H9 (cell line): ENCODE results near the gene MYO5C. TPM values are rescaled to one million over a fixed set of nuclear protein-coding genes. Genes with fewer than 3 reads are reported as not detected.

ENCODE experiments used
- DNase-seq: peaks from one replicate; pipeline ENCODE4 v3.0.0-alpha.2; 2017
- H2AFZ ChIP-seq: one replicate; pipeline ENCODE4 v1.6.1; 2013; ENCODE audit warnings: mild to moderate bottlenecking, low read length, control low read depth, moderate library complexity
- H2AK5ac ChIP-seq: 2 replicates; pipeline ENCODE4 v1.6.1; 2013; ENCODE audit warnings: low read length, control low read depth, mixed read lengths; ENCODE audit not compliant: insufficient read length
- H2BK120ac ChIP-seq: one replicate; pipeline ENCODE4 v1.6.1; 2013; ENCODE audit warnings: low read depth, mild to moderate bottlenecking, low read length, control low read depth, inconsistent platforms; ENCODE audit not compliant: poor library complexity, severe bottlenecking
- H2BK12ac ChIP-seq: 2 replicates; pipeline ENCODE4 v1.6.1; 2013; ENCODE audit warnings: low read length, control low read depth, mixed read lengths, low read depth; ENCODE audit not compliant: insufficient read length
- H2BK15ac ChIP-seq: 2 replicates; pipeline ENCODE4 v1.6.1; 2013; ENCODE audit warnings: low read depth, low read length, control low read depth
- H2BK20ac ChIP-seq: one replicate; pipeline ENCODE4 v1.6.1; 2013; ENCODE audit warnings: low read depth, mild to moderate bottlenecking, low read length, control low read depth, inconsistent platforms; ENCODE audit not compliant: poor library complexity, severe bottlenecking
- H2BK5ac ChIP-seq: 2 replicates; pipeline ENCODE4 v1.6.1; 2013; ENCODE audit warnings: low read length, control low read depth, mixed read lengths; ENCODE audit not compliant: insufficient read length
- H3K14ac ChIP-seq: 2 replicates; pipeline ENCODE4 v1.6.1; 2013; ENCODE audit warnings: low read length, control low read depth; ENCODE audit not compliant: insufficient read depth
- H3K18ac ChIP-seq: 2 replicates; pipeline ENCODE4 v1.6.1; 2013; ENCODE audit warnings: low read depth, mild to moderate bottlenecking, mixed read lengths, low read length, control low read depth; ENCODE audit not compliant: insufficient read length
- H3K23ac ChIP-seq: 2 replicates; pipeline ENCODE4 v1.6.1; 2013; ENCODE audit warnings: low read length, control low read depth, mixed read lengths, low read depth; ENCODE audit not compliant: insufficient read length
- H3K23me2 ChIP-seq: 2 replicates; pipeline ENCODE4 v1.6.1; 2013; ENCODE audit warnings: low read depth, mild to moderate bottlenecking, mixed read lengths, low read length, control low read depth; ENCODE audit not compliant: insufficient read length, poor library complexity, severe bottlenecking
- H3K27ac ChIP-seq: 2 replicates; pipeline ENCODE4 v1.5.1; 2013; ENCODE audit warnings: low read length, control low read depth, mixed read lengths, low read depth; ENCODE audit not compliant: insufficient read length
- H3K27me3 ChIP-seq: 2 replicates; pipeline ENCODE4 v1.6.1; 2013; ENCODE audit warnings: low read length, control low read depth, inconsistent platforms; ENCODE audit not compliant: insufficient read depth
- H3K4ac ChIP-seq: 2 replicates; pipeline ENCODE4 v1.6.1; 2013; ENCODE audit warnings: low read depth, mild to moderate bottlenecking, control low read depth, inconsistent platforms, low read length, moderate library complexity
- H3K4me1 ChIP-seq: 2 replicates; pipeline ENCODE4 v1.6.1; 2013; ENCODE audit warnings: low read length, control low read depth, inconsistent platforms; ENCODE audit not compliant: insufficient read depth
- H3K4me2 ChIP-seq: 2 replicates; pipeline ENCODE4 v1.6.1; 2013; ENCODE audit warnings: low read length, control low read depth, mixed read lengths; ENCODE audit not compliant: insufficient read length, insufficient read depth
- H3K56ac ChIP-seq: 2 replicates; pipeline ENCODE4 v1.6.1; 2013; ENCODE audit warnings: low read depth, mild to moderate bottlenecking, mixed read lengths, low read length, control low read depth; ENCODE audit not compliant: insufficient read length
- H3K79me1 ChIP-seq: 2 replicates; pipeline ENCODE4 v1.6.1; 2013; ENCODE audit warnings: low read depth, mild to moderate bottlenecking, moderate library complexity, low read length, control low read depth, inconsistent platforms; ENCODE audit not compliant: insufficient read depth, poor library complexity, severe bottlenecking
- H3K79me2 ChIP-seq: 2 replicates; pipeline ENCODE4 v1.6.1; 2013; ENCODE audit warnings: low read length, control low read depth, inconsistent platforms; ENCODE audit not compliant: insufficient read depth
- H3K9ac ChIP-seq: 2 replicates; pipeline ENCODE4 v1.6.1; 2013; ENCODE audit warnings: low read length, control low read depth, mixed read lengths; ENCODE audit not compliant: insufficient read length; ENCODE audit errors: extremely low read depth
- H3K9me3 ChIP-seq: one replicate; pipeline ENCODE4 v1.6.1; 2013; ENCODE audit warnings: low read depth, low read length, inconsistent platforms; ENCODE audit not compliant: control insufficient read depth
- H3T11ph ChIP-seq: one replicate; pipeline ENCODE4 v1.6.1; 2013; ENCODE audit warnings: mild to moderate bottlenecking, low read length, control low read depth, inconsistent platforms
- H4K20me1 ChIP-seq: one replicate; pipeline ENCODE4 v1.6.1; 2013; ENCODE audit not compliant: control insufficient read depth, insufficient read length, insufficient read depth
- H4K5ac ChIP-seq: 2 replicates; pipeline ENCODE4 v1.6.1; 2013; ENCODE audit warnings: low read depth, mild to moderate bottlenecking, mixed read lengths, low read length, control low read depth; ENCODE audit not compliant: insufficient read length
- H4K8ac ChIP-seq: replicated peaks from 2 replicates; pipeline ENCODE4 v1.6.1; 2013; ENCODE audit warnings: low read length, control low read depth, mixed read lengths, low read depth; ENCODE audit not compliant: insufficient read length
- H4K91ac ChIP-seq: 2 replicates; pipeline ENCODE4 v1.6.1; 2013; ENCODE audit warnings: low read depth, mild to moderate bottlenecking, moderate library complexity, mixed read lengths, low read length, control low read depth; ENCODE audit not compliant: insufficient read length
- H3K27ac Mint-ChIP-seq, 3 experiments: 2 replicates in 2 of 3; 3 replicates in 1 of 3; pipeline ENCODE4 v1.8.0; 2020 to 2021; ENCODE audit warnings: mixed read lengths in 3 of 3, mild to moderate bottlenecking in 1 of 3, moderate library complexity in 1 of 3
- H3K27me3 Mint-ChIP-seq: 2 replicates; pipeline ENCODE4 v1.8.0; 2021; ENCODE audit warnings: low read depth, mild to moderate bottlenecking, moderate library complexity, mixed read lengths
- H3K36me3 Mint-ChIP-seq, 3 experiments: 2 replicates in 2 of 3; 3 replicates in 1 of 3; pipeline ENCODE4 v1.8.0; 2020 to 2021; ENCODE audit warnings: low read depth in 3 of 3, mixed read lengths in 3 of 3; ENCODE audit not compliant: insufficient read depth in 1 of 3
- H3K4me1 Mint-ChIP-seq, 2 experiments: 2 replicates each; pipeline ENCODE4 v1.8.0; 2020; ENCODE audit warnings: mixed read lengths in 2 of 2
- H3K4me3 Mint-ChIP-seq, 2 experiments: 2 replicates in 1 of 2; 3 replicates in 1 of 2; pipeline ENCODE4 v1.8.0; 2020 to 2021; ENCODE audit warnings: mild to moderate bottlenecking in 2 of 2, mixed read lengths in 2 of 2, moderate library complexity in 1 of 2
- H3K9me3 Mint-ChIP-seq, 2 experiments: 2 replicates in 1 of 2; 3 replicates in 1 of 2; pipeline ENCODE4 v1.8.0; 2020; ENCODE audit warnings: mild to moderate bottlenecking in 2 of 2, mixed read lengths in 2 of 2, moderate library complexity in 1 of 2
- WGBS: extraction: QIAGEN DNeasy Blood & Tissue Kit; methylation state at CpG from one replicate; pipeline ENCODE4 v1.1.7; 2013; ENCODE audit warnings: missing lambda C conversion rate, low lambda C conversion rate, mixed read lengths; ENCODE audit not compliant: insufficient read length; ENCODE audit errors: extremely low coverage; 5-methylcytosine and 5-hydroxymethylcytosine counted together
- total RNA-seq: library from RNA; stranded (reverse); gene quantifications from 2 replicates; pipeline ENCODE4 v1.2.1, GENCODE V29; 2021
- TF ChIP-seq, protein P1 (sequence below): fragments of 200-600 bp; sonication (generic); conservative IDR thresholded peaks from 3 replicates; pipeline ENCODE4 v1.8.0; 2021; ENCODE audit warnings: antibody characterized with exemption, mild to moderate bottlenecking

MYO5C gene
- total RNA-seq, 1 experiment from 2014 or later, result 22.2 TPM

DNA sequence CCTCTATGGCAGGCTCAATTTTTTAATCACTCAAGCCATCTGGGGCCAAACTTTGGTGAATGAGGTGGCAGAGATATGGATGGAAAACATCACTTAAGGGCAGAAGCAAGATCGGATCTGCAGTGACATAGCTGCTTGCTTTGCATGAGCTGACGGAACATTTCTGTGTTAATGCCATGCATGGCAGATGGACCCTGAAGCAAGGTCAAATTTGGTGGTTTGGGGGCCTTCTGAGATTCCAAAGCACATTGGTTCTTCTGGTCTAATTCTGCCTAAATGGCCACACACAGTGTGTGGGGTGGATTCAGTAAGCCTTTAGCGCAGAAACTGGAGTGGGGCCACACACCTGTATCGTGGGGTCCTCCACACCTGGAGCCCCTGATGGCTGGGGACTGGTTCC lies 144.7 kb downstream of the MYO5C start:
- Mint-ChIP-seq H3K9me3 (peaks cover 2 to 4% of the 10 kb centered on the region in 2 experiments; a peak in 3 of 5 replicates), H3K4me3 (no peak overlapping the region), H3K36me3 (peaks cover 15 to 50% (median 40%) of the 10 kb centered on the region in 3 experiments; a peak in 6 of 7 replicates), H3K4me1 (0 out of 4 replicates have a peak, but pooled peaks cover 0 to under 1% of the 10 kb centered on the region in 2 experiments), H3K27me3 (no peaks in the 10 kb centered on the region), H3K27ac (no peak overlapping the region)
- Histone ChIP-seq H2AFZ (no peak overlapping the region), H3K23ac (no peak overlapping the region), H3K14ac (no peak overlapping the region), H3K79me2 (no peaks in the 10 kb centered on the region), H3T11ph (no peak overlapping the region), H2AK5ac (no peak overlapping the region), H4K91ac (no peak overlapping the region), H4K20me1 (no peaks in the 10 kb centered on the region), H2BK20ac (no peak overlapping the region), H3K9me3 (no peaks in the 10 kb centered on the region), H3K27ac (no peak overlapping the region), H3K4ac (no peak overlapping the region), H3K9ac (no peak overlapping the region), H3K4me1 (no peaks in the 10 kb centered on the region), H4K5ac (no peak overlapping the region), H2BK12ac (no peak overlapping the region), H3K27me3 (no peaks in the 10 kb centered on the region), H3K56ac (no peak overlapping the region), H3K23me2 (no peaks in the 10 kb centered on the region), H4K8ac (no peak overlapping the region), H3K4me2 (no peak overlapping the region), H2BK15ac (no peak overlapping the region), H3K18ac (no peak overlapping the region), H2BK120ac (no peak overlapping the region), H3K79me1 (no peaks in the 10 kb centered on the region), H2BK5ac (no peak overlapping the region)
- TF ChIP-seq, protein P1, sequence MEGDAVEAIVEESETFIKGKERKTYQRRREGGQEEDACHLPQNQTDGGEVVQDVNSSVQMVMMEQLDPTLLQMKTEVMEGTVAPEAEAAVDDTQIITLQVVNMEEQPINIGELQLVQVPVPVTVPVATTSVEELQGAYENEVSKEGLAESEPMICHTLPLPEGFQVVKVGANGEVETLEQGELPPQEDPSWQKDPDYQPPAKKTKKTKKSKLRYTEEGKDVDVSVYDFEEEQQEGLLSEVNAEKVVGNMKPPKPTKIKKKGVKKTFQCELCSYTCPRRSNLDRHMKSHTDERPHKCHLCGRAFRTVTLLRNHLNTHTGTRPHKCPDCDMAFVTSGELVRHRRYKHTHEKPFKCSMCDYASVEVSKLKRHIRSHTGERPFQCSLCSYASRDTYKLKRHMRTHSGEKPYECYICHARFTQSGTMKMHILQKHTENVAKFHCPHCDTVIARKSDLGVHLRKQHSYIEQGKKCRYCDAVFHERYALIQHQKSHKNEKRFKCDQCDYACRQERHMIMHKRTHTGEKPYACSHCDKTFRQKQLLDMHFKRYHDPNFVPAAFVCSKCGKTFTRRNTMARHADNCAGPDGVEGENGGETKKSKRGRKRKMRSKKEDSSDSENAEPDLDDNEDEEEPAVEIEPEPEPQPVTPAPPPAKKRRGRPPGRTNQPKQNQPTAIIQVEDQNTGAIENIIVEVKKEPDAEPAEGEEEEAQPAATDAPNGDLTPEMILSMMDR, result no peak
- no peak for DNase-seq
- WGBS, result no CpG with 5 or more reads among the region's 4 CpGs
